Measurements from ENCODE around the gene SRRM3.
"Not testable (repeated sequence)": the region's sequence is repeated elsewhere in the genome, so short reads cannot be mapped to it uniquely, and the experiment has no call there.

The SRRM3 gene

GRCh38 chr7:76292911-76293310 is 91.2 kb downstream of the SRRM3 start:
- not testable (repeated sequence) for DNase-seq

DNA sequence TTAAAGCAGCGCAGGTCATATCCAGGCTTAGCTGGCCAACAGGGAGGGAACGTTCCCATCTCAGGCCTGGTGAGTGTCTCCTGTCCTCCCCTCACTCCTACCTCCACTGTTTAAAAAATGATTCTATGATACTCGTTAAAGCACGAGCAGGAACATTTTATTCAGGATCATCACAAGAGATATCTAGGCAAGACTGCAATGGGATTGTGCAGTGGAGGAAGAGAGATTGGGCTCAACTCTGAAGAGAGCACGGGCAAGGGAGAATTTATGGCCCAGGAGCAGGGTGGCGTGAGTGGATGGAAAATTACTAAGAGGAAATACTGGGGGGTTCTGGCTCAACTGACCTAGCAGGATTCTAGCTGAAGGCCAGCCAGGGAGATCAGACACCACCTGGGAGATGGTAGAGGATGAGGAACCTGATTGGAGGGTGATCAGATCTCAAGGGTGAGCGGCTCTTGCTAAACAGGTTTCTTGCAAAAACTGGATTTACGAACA is 91.8 kb downstream of the SRRM3 start:
- DNase-seq, result no peak

- DNase-seq, result no peak
Observed at GRCh38 chr7:76294344-76295024, 92.8 kb downstream of the SRRM3 start.

DNA sequence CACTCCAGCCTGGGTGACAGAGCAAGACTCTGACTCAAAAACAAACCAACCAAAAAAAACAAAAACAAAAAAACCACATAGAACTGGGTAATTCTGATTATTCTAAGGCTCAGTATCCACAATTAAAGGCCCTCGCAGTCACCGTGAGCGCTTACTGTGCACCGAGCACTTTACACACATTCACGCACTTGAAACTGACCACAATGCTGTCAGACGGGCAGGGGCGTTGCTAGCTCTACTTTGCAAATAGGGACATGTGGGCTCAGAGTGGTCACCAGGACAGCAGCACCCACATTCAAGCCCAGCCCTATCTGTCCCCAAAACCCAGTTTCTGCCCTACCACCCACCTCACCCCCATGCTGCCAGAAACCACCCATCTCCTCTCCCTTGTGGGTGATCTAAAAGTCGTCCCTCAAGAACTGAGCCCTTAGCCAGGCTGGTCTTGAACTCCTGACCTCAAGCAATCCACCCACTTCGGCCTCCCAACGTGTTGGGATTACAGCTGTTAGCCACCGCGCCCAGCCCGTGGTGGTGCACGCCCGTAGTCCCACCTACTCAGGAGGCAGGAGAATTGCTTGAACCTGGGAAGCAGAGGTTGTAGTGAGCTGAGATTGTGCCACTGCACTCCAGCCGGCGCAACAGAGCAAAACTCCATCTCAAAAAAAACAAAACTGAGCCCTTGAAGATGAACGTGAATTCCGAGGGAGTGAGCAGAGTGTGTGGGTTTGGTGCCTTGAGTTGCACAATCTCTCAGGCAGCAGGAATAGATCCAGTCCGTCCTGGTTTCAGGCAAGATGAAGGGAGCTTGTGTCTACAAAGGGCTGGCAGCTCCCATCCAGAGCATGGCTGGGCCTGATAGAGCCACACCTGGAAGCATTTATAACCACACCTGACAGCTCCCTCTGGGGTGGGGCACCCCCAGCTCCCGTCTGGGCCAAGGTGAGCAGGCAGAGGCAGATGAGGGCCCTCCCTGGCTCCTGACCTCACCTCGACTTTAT is 95.3 kb downstream of the SRRM3 start:
- DNase-seq, result no peak

GRCh38 chr7:76300166-76300731 is 98.6 kb downstream of the SRRM3 start:
- no peak for DNase-seq

GRCh38 chr7:76301000-76301399 is 99.3 kb downstream of the SRRM3 start:
- DNase-seq, result no peak

DNA sequence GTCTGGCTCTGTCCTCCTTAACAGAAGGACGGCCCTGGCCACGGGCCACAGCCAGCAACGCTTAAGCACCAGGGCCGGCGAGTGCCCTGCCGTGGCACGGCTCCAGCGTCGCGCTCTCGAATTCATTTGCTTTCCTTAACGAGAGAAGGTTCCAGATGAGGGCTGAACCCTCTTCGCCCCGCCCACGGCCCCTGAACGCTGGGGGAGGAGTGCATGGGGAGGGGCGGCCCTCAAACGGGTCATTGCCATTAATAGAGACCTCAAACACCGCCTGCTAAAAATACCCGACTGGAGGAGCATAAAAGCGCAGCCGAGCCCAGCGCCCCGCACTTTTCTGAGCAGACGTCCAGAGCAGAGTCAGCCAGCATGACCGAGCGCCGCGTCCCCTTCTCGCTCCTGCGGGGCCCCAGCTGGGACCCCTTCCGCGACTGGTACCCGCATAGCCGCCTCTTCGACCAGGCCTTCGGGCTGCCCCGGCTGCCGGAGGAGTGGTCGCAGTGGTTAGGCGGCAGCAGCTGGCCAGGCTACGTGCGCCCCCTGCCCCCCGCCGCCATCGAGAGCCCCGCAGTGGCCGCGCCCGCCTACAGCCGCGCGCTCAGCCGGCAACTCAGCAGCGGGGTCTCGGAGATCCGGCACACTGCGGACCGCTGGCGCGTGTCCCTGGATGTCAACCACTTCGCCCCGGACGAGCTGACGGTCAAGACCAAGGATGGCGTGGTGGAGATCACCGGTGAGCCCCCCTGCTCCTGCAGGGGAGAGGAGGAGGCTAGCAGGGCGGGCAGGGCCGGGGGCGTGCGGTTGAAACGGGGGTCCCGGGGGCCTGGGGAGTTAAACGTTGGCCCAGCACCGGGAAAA is 100.9 kb downstream of the SRRM3 start, which contains the start of gene HSPB1:
HSPB1 (plus strand) TSS at position 327 of the 855 bp plus-strand sequence; CDS start at position 367, 40 bp downstream.
- DNase-seq, result peak; percentile 54 to 62

- peak; percentile 80 to 83 for DNase-seq
Observed at GRCh38 chr7:76303202-76304147, 101.8 kb downstream of the SRRM3 start.

DNA sequence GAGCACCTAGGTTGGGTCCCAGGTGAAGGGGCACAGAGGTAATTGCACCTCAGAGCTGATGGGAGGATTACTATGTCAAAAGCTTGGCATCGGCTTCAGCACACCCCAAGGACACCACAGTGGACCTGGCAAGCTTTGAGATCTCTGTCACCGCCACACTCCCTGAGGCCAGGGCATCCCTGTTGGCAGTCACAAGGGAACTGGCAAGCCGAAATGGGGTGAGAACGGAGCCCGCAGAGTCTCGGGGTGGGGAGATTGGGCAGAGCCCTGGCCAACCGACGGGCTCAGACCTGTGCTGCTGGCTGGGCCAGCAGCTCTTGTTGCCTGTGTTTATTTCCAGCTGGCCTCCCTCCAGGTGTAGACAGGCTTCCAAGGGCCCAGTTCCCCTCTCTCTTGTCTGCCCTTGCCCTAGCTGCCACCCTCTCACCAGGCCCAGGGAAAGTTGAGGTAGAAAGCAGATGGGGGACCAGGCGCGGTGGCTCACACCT is 103.2 kb downstream of the SRRM3 start:
- DNase-seq, result no peak

GRCh38 chr7:76308874-76309273 is 107.2 kb downstream of the SRRM3 start:
- DNase-seq, result not testable (repeated sequence)

DNA sequence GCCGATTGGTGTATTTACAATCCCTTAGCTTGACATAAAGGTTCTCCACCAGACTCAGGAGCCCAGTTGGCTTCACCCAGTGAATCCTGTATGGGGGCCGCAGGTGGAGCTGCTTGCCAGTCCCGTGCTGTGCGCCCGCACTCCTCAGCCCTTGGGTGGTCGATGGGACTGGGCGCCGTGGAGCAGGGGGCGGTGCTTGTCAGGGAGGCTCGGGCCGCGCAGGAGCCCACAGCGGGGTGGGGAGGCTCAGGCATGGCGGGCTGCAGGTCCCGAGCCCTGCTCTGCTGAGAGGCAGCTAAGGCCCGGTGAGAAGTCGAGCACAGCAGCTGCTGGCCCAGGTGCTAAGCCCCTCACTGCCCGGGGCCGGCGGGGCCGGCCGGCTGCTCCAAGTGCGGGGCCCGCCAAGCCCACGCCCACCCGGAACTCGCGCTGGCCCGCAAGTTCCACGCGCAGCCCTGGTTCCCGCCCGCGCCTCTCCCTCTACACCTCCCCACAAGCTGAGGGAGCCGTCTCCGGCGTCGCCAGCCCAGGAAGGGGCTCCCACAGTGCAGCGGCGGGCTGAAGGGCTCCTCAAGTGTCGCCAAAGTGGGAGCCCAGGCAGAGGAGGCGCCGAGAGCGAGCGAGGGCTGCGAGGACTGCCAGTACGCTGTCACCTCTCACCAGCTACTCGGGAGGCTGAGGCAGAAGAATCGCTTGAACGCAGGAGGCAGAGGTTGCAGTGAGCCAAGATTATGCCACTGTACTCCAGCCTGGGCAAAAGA is 107.8 kb downstream of the SRRM3 start:
- DNase-seq, result not testable (repeated sequence)

DNA sequence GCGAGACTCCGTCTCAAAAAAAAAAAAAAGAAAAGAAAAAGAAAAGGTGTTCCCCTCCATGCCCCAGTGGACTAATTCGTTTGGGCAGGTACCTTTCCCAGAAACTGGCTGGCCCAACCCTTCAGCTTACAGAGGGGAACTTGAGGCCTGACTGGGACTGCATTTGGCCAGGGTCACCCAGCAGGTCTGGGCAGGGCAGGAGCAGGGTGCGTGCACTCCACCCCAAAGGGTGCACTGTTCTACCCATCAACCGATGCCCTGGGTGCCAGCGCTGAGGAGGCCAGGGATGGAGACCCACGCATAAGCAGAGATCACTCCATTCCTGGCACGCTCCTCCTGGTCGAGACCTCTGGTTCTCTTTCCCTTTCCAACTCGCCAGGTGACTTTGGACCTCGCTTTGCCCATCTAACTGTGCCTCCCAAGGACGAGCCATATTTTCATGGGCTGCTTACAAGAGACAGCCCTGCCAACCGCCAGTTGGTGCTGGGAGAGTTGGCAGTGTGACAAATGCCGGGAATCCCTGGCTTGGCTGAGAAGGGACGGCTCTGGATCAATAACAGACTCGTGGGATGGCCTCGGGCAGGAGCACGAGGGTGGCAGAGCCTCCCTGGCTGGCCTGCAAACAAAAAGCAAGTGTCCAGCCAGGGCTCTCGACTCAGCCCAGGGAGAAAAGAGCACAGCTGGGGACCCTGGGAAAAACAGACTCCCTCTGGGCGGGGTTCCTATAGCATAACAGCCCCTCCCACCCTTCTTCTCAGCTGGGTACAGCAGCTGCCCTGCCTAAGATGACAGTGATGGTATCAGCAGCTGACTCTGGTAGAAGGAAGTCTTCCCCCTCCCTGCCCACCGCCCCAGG is 108.6 kb downstream of the SRRM3 start:
- DNase-seq, result no peak

DNA sequence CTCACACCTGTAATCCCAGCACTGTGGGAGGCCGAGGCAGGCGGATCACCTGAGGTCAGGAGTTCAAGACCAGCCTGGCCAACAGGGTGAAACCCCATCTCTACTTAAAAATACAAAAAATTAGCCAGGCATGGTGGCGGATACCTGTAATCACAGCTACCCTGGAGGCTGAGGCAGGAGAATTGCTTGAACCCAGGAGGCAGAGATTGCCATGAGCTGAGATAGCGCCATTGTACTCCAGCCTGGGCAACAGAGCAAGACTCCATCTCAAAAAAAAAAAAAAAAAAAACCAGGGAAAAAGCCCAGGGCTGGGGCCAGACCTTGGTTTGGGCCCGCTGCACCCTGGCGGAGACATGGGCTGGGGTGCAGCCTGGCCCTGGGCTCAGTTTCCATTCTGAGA is 110.1 kb downstream of the SRRM3 start:
- DNase-seq, result not testable (repeated sequence)

GRCh38 chr7:76314042-76314721 is 112.5 kb downstream of the SRRM3 start:
- DNase-seq, result peak; percentile 98 to 99

GRCh38 chr7:76314740-76315139 is 113.0 kb downstream of the SRRM3 start:
- DNase-seq, result not testable (repeated sequence)

DNA sequence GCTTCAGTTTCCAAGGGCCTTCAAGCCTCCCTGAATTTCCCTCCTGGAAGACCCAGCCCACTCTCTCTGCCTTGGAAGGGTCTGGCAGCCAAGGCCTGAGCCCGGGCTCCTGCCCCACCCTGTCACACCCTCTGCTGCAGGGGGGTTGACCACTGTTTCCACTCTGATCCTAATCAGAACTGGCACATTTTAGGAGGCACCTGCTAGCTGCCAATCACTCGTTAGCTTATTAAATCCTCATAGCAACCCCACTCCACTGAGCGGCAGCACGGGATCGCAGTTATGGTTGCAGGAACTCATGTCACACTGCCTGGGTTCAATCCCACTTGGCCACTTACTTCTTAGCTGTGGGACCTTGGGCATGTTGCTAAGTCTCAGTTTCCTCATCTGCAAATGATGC is 113.7 kb downstream of the SRRM3 start:
- DNase-seq, result no peak

- no peak for DNase-seq
Observed at GRCh38 chr7:76316984-76317781, 115.5 kb downstream of the SRRM3 start.
